ENCODE results near the gene AKAP12.

GRCh38 chr6:151213352-151213751, 26.4 kb upstream of the AKAP12 start:
- TF ChIP-seq, protein P1, sequence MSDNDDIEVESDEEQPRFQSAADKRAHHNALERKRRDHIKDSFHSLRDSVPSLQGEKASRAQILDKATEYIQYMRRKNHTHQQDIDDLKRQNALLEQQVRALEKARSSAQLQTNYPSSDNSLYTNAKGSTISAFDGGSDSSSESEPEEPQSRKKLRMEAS (IDR thresholded peaks at IDR 0.05; ENCODE audit: low read depth, low read length): no peak
- TF ChIP-seq POLR2A (IDR thresholded peaks at IDR 0.05; ENCODE audit: extremely low read depth, insufficient read length): no peak
- TF ChIP-seq, protein P2, sequence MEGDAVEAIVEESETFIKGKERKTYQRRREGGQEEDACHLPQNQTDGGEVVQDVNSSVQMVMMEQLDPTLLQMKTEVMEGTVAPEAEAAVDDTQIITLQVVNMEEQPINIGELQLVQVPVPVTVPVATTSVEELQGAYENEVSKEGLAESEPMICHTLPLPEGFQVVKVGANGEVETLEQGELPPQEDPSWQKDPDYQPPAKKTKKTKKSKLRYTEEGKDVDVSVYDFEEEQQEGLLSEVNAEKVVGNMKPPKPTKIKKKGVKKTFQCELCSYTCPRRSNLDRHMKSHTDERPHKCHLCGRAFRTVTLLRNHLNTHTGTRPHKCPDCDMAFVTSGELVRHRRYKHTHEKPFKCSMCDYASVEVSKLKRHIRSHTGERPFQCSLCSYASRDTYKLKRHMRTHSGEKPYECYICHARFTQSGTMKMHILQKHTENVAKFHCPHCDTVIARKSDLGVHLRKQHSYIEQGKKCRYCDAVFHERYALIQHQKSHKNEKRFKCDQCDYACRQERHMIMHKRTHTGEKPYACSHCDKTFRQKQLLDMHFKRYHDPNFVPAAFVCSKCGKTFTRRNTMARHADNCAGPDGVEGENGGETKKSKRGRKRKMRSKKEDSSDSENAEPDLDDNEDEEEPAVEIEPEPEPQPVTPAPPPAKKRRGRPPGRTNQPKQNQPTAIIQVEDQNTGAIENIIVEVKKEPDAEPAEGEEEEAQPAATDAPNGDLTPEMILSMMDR (IDR thresholded peaks at IDR 0.05; ENCODE audit: low read depth, low read length): no peak
